GM12801 (cell line): ENCODE measurements around the gene GID4.

Experiments
- CTCF ChIP-seq: IDR thresholded peaks from one replicate; pipeline ENCODE4 v1.5.1; 2011; ENCODE audit warnings: control low read depth; ENCODE audit not compliant: insufficient read length; ENCODE audit errors: extremely low read depth

Gene GID4

GRCh38 chr17:18039535-18040260, 490 bp downstream of the GID4 start:
- no peak for TF ChIP-seq CTCF

DNA sequence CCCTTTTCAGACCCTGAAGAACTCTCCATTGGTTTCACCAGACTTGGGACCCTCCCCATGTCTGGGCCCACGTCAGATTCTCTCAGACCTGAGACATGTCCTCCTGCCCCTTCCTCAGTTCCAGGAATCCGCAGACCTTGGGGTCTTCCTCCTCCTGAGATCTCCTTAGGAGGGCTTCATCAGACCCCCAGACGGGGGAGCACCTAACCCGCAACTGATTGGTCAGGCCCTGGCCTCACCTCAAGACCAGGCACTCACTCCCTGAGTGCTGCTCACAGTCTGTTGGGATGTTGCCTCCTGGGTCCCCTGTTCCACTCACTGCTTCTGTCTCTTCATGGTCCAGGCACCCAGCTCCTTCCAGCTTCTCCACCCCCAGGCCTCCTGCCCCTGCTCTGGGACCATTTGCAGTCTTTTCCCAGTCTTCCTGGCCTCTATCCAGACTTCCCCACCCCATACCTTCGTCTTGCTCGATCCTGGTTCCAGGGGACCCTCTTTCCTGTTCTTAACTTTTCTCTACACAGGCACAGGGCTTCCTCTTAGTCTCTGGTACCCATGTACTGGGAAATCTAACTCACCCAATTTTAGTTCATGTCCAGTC, 1.2 kb downstream of the GID4 start:
- TF ChIP-seq CTCF = no peak

- TF ChIP-seq CTCF = no peak
Observed at GRCh38 chr17:18041776-18042175, 2.6 kb downstream of the GID4 start.

DNA sequence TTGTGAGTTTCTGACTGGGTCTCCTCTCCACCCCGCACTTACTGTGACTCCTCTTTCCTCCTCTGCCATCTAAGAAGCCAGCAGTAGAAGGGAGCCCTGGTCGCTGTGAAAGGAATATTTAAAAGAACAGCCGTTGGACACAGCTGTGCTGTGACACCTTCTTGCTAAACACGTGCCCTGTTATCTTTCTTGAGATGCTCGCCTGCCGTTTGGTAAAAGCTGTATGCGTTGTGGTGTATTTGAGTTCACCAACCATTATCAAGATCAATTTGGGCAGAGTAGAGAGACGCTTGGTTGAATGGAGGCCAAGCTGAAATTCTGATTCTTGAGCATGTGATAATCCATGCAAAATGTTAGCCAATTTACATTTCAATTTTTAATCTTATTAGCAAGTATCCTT, 3.8 kb downstream of the GID4 start:
- TF ChIP-seq CTCF = no peak

- no peak for TF ChIP-seq CTCF
Observed at GRCh38 chr17:18043491-18043890, 4.3 kb downstream of the GID4 start.

GRCh38 chr17:18044609-18045008, 5.4 kb downstream of the GID4 start:
- TF ChIP-seq CTCF = no peak

- TF ChIP-seq CTCF = no peak
Observed at GRCh38 chr17:18045691-18046350, 6.6 kb downstream of the GID4 start.
